ENCODE data around the gene AGRN. TPM values are rescaled to one million over a fixed set of nuclear protein-coding genes. Genes with fewer than 3 reads are reported as not detected.

Gene AGRN
- total RNA-seq, 1 experiment from 2014 or later = 134 TPM

DNA sequence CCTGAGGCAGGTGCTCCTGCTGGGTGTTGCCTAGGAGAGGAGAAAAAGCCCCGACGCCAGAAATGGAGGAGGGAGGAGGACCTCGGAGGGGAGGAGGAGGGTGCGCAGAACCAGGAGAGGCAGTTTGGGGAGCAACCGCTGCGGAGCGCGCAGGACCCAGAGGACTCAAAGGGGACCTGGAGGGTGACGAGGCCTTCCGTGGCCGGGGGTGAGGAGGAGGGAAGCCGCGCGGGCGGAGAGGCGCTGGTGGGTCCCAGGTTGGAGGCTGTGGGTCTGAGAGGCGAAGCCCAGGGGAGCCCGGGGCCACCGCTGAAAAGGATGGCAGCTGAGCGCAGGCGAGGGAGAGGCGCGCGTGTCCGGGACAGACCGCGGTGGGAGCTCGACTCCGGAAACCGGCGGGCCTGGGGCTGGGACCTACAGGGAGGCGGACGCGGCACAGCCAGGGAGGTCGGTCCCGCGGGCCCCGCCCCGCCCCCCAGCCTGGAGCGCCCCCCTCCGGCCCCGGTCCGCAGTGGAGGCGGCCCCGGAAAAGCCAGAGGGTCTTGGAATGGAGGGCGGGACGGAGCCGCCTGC, 39.1 kb downstream of the AGRN start:
- BruUV-seq (replicated peaks) = no TSS peak
- Histone ChIP-seq H4K20me1 (ENCODE audit: insufficient read depth) (no peaks in the 10 kb centered on the region), H3K4me1 (ENCODE audit: control insufficient read depth in 1 of 2, insufficient read depth in 2 of 2, low read length in 2 of 2) (peaks cover 27 to 59% of the 10 kb centered on the region in 2 experiments), H3K4me2 (ENCODE audit: low read length) (peak overlapping the region; percentile 98), H3K9me2 (ENCODE audit: insufficient read depth) (no peaks in the 10 kb centered on the region), H3K27ac (ENCODE audit: low read depth, low read length) (peak overlapping the region; percentile 69; the same call in 1 of the 2 replicates), H3K79me2 (ENCODE audit: insufficient read depth, low read length) (no peaks in the 10 kb centered on the region), H3K36me3 (ENCODE audit: control insufficient read depth in 1 of 2, insufficient read depth in 2 of 2, low read length in 2 of 2) (peaks cover 4 to 8% of the 10 kb centered on the region in 2 experiments; a peak in 3 of 4 replicates), H3K9ac (ENCODE audit: low read length) (peak overlapping the region; percentile 64), H2AFZ (ENCODE audit: low read depth, low read length, poor library complexity, severe bottlenecking) (peak overlapping the region; percentile 45), H3K9me3 (ENCODE audit: control insufficient read depth in 1 of 2, insufficient read depth in 1 of 2, low read depth in 1 of 2, low read length in 2 of 2) (no peaks in the 10 kb centered on the region), H3K27me3 (ENCODE audit: insufficient read depth, low read length) (no peaks in the 10 kb centered on the region), H3K4me3 (replicated peaks in 1 of 2; ENCODE audit: low read depth in 1 of 2, low read length in 2 of 2) (peak overlapping the region; percentile 55 to 71)
- TF ChIP-seq, protein P1, sequence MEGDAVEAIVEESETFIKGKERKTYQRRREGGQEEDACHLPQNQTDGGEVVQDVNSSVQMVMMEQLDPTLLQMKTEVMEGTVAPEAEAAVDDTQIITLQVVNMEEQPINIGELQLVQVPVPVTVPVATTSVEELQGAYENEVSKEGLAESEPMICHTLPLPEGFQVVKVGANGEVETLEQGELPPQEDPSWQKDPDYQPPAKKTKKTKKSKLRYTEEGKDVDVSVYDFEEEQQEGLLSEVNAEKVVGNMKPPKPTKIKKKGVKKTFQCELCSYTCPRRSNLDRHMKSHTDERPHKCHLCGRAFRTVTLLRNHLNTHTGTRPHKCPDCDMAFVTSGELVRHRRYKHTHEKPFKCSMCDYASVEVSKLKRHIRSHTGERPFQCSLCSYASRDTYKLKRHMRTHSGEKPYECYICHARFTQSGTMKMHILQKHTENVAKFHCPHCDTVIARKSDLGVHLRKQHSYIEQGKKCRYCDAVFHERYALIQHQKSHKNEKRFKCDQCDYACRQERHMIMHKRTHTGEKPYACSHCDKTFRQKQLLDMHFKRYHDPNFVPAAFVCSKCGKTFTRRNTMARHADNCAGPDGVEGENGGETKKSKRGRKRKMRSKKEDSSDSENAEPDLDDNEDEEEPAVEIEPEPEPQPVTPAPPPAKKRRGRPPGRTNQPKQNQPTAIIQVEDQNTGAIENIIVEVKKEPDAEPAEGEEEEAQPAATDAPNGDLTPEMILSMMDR (IDR thresholded peaks at IDR 0.05 in 2 of 3, conservative IDR thresholded peaks at IDR 0.05 in 1 of 3; ENCODE audit: borderline replicate concordance in 1 of 3, insufficient read depth in 1 of 3, low read depth in 2 of 3, low read length in 2 of 3) = peak in 2 of 3 experiments; percentile 47 to 54; a peak in 3 of 6 replicates
- TF ChIP-seq, protein P2, sequence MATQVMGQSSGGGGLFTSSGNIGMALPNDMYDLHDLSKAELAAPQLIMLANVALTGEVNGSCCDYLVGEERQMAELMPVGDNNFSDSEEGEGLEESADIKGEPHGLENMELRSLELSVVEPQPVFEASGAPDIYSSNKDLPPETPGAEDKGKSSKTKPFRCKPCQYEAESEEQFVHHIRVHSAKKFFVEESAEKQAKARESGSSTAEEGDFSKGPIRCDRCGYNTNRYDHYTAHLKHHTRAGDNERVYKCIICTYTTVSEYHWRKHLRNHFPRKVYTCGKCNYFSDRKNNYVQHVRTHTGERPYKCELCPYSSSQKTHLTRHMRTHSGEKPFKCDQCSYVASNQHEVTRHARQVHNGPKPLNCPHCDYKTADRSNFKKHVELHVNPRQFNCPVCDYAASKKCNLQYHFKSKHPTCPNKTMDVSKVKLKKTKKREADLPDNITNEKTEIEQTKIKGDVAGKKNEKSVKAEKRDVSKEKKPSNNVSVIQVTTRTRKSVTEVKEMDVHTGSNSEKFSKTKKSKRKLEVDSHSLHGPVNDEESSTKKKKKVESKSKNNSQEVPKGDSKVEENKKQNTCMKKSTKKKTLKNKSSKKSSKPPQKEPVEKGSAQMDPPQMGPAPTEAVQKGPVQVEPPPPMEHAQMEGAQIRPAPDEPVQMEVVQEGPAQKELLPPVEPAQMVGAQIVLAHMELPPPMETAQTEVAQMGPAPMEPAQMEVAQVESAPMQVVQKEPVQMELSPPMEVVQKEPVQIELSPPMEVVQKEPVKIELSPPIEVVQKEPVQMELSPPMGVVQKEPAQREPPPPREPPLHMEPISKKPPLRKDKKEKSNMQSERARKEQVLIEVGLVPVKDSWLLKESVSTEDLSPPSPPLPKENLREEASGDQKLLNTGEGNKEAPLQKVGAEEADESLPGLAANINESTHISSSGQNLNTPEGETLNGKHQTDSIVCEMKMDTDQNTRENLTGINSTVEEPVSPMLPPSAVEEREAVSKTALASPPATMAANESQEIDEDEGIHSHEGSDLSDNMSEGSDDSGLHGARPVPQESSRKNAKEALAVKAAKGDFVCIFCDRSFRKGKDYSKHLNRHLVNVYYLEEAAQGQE (IDR thresholded peaks at IDR 0.05; ENCODE audit: low read depth) = no peak
- CTCF ChIA-PET = interaction anchor here (1.2 to 1.8 kb wide), 4 partner anchors 15 to 52 kb away, joined by 3 to 5 read pairs (median 4); partner anchors contain the start of gene RNF223
- POLR2A ChIA-PET = interaction anchor here (1.1 to 1.2 kb wide), 4 partner anchors 38 to 52 kb away, joined by 3 to 4 read pairs (median 4); partner anchors contain the start of gene ISG15
- no peak for DNase-seq (ENCODE audit: low read depth, low spot score)
- intact Hi-C loops (cut with micrococcal nuclease) = no loop called here
- ATAC-seq = peak; percentile 57
- RAD21 ChIA-PET (ENCODE audit: low non-redundant PET in 1 of 2, low total read pairs in 2 of 2, uncharacterized antibody in 2 of 2, unreplicated experiment in 2 of 2) = no interaction called here

Measured in HCT116 (cell line).